Fibroblast of the aortic adventitia (primary cell): Measurements from ENCODE around the gene PHTF2. TPM values are rescaled to one million over a fixed set of nuclear protein-coding genes. Genes with fewer than 3 reads are reported as not detected.

Experiments used
- DNase-seq: peaks from one replicate; pipeline ENCODE4 v3.0.0-alpha.2; 2010; ENCODE audit warnings: low read depth
- H3K4me3 ChIP-seq: 2 replicates; pipeline ENCODE4 v1.5.1; 2011; ENCODE audit warnings: low read depth, mild to moderate bottlenecking, control low read depth, low read length, moderate library complexity
- CTCF ChIP-seq: IDR thresholded peaks from 2 replicates; pipeline ENCODE4 v1.5.1; 2011; ENCODE audit warnings: mild to moderate bottlenecking, low read length, control low read depth, inconsistent platforms; ENCODE audit not compliant: insufficient read depth
- total RNA-seq: library from RNA; depleted of rRNA; stranded (reverse); fragments of >200 nt; gene quantifications from 2 replicates; pipeline ENCODE4 v1.2.3, GENCODE V29; 2012; ENCODE audit warnings: low replicate concordance

The PHTF2 gene
- total RNA-seq, 1 donor = 47.5 TPM

- H3K4me3 ChIP-seq = no peak overlapping the region
- DNase-seq = no peak
- no peak for TF ChIP-seq CTCF
Observed at GRCh38 chr7:77944183-77945182, 145.9 kb downstream of the PHTF2 start.

GRCh38 chr7:77950548-77950947 lies 152.0 kb downstream of the PHTF2 start:
- H3K4me3 ChIP-seq = no peak overlapping the region
- no peak for TF ChIP-seq CTCF
- DNase-seq = no peak

GRCh38 chr7:77954773-77955555 lies 156.4 kb downstream of the PHTF2 start:
- H3K4me3 ChIP-seq = no peak overlapping the region
- peak; percentile 4 for DNase-seq
- no peak for TF ChIP-seq CTCF

- no peak for DNase-seq
- TF ChIP-seq CTCF = no peak
- no peak overlapping the region for H3K4me3 ChIP-seq
Observed at GRCh38 chr7:77958436-77958835, 159.9 kb downstream of the PHTF2 start.

GRCh38 chr7:77959080-77959479 lies 160.5 kb downstream of the PHTF2 start:
- no peak for TF ChIP-seq CTCF
- DNase-seq = no peak
- no peak overlapping the region for H3K4me3 ChIP-seq

- no peak for TF ChIP-seq CTCF
- DNase-seq = no peak
Observed at GRCh38 chr7:77960336-77960735, 161.8 kb downstream of the PHTF2 start.

More at GRCh38 chr7:77960336-77960735, 161.8 kb downstream of the PHTF2 start:
- no peak overlapping the region for H3K4me3 ChIP-seq
